Middle frontal gyrus (tissue), 1 donor: ENCODE measurements around the gene MRPS14.
"Not testable (repeated sequence)": the region's sequence is repeated elsewhere in the genome, so short reads cannot be mapped to it uniquely, and the experiment has no call there.

ENCODE experiments used
- DNase-seq: peaks from one replicate; pipeline ENCODE4 v3.0.0-alpha.2; 2015; ENCODE audit warnings: low spot score; ENCODE audit errors: extremely low spot score

The MRPS14 gene

DNA sequence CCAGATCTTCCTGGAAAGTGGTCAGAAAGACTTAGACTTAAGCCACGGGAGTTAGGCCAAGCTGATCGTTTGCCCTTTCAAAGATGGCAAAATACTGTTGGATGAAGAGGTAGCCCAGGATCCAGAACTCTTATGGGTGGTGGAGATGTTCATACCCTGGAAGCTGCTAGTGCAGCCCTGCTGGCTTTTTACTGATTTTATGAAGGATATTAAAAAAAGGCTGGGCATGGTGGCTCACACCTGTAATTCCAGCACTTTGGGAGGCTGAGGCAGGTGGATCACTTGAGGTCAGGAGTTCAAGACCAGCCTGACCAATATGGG, 657 bp upstream of the MRPS14 start:
- DNase-seq = not testable (repeated sequence)

- no peak for DNase-seq
Observed at GRCh38 chr1:175019524-175019923, 3.7 kb downstream of the MRPS14 start.

DNA sequence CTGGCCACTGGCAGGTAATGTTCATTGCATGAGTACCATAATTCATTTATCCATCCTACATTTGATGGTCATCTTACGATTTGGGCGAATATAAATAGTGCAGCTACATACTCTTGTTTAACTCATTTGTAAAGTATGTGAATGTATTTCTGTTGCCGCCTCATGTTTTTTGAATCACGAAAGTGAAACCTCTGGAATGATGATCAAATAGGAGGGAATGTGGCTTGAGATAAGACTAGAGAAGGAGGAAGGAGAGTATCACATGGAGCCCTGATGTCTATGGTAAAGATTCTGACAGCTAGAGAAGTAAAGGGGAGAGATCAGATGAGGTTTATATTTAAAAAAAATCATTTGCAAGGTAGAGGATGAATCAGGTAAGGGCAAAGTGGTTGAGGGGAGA, 8.0 kb downstream of the MRPS14 start:
- DNase-seq = no peak

DNA sequence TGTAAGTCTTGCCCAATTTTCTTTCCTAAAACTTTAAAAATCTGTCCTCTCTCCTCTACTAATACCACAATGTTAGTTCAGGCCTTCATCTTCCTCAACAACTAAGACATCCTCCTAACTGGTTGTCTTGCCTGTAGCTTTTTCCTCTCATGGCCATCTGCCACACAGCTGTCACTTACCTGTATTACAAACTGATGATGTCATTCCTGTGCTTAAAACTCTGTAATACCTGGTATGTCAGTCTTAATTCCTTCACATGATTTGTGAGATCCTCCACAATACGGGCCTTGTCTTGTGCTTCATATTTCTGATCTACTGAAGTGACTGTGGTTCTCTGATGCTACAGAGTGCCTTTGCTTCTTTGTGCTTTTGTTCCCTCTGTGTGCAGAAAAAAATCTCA, 9.8 kb downstream of the MRPS14 start:
- DNase-seq = no peak

- no peak for DNase-seq
Observed at GRCh38 chr1:175009532-175009931, 13.7 kb downstream of the MRPS14 start.

DNA sequence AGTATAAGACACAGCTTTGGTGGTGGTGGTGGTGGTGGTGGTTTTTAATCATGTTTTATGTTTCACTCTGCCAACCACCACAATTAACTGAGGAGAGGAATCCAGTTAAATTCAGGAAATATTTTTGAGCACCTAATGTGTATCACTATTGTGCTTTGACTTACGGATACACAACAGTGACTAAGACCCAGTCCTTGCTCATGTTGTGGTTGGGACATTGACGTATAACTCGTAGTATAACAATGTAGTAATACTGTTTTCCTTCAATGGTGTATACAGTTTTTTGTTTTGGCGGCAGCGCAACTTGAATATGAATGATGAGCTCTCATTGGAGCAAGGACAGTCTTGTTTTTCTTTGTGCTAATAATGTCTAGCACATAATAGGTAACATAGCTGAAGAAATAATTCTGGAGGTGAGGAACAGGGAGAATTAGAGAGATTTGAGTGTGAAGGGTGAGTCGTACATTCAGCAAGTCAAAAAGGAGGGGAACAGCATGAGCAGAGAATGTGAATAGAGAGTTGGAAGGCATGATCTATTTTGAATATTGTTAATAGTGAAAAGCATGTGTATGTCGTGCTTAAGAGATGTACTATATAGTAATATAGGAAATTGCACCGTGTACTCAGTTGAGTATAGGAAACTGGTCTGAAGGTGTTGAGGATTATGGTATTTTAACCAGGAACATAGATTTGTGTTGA, 18.0 kb downstream of the MRPS14 start:
- no peak for DNase-seq

- no peak for DNase-seq
Observed at GRCh38 chr1:175003521-175003920, 19.7 kb downstream of the MRPS14 start.

DNA sequence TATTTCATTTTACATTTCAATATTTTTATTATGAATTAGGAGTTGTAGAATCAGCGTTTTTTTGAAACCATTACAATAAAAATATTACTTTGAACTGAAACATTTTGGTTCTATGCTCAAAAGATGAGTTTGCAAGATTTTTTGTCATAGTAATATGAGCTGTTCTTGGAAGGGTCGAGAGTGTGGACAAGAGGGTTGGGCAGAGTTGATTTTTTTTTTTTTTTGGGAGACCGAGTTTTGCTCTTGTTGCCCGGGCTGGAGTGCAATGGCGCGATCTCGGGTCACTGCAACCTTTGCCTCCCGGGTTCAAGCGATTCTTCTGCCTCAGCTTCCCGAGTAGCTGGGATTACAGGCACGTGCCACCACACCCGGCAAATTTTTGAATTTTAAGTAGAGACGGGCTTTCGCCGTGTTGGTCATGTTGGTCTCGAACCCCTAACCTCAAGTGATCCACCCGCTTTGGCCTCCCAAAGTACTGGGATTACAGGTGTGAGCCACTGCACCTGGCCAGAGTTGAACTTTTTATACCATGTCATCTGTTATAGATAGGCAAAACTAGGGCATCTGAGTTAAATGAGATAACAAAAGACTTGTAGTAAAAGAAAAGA, 20.2 kb downstream of the MRPS14 start:
- no peak for DNase-seq

DNA sequence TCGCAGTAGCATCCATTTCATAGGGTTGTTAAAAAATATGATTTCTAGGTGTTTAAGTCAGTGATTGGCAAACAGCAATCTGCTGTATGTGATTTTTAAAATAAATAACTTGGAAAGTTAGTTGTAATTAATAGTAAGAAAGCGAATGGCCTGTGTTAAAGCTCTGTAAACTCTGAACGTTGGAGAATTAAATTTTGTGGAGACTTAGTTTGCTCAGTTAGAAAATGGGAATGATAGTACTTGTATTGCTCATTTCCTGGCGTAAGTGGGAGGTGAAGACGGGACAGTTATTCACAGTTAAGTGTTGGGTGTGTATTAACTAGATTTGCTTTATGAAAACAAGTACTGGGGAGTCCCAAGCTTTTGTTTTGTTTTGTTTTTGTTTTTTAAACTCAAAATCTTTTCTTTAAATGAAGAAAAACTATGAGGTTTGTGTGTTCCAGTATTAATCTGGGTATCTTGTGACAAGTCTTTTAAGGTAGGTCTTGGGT, 22.5 kb downstream of the MRPS14 start:
- no peak for DNase-seq

DNA sequence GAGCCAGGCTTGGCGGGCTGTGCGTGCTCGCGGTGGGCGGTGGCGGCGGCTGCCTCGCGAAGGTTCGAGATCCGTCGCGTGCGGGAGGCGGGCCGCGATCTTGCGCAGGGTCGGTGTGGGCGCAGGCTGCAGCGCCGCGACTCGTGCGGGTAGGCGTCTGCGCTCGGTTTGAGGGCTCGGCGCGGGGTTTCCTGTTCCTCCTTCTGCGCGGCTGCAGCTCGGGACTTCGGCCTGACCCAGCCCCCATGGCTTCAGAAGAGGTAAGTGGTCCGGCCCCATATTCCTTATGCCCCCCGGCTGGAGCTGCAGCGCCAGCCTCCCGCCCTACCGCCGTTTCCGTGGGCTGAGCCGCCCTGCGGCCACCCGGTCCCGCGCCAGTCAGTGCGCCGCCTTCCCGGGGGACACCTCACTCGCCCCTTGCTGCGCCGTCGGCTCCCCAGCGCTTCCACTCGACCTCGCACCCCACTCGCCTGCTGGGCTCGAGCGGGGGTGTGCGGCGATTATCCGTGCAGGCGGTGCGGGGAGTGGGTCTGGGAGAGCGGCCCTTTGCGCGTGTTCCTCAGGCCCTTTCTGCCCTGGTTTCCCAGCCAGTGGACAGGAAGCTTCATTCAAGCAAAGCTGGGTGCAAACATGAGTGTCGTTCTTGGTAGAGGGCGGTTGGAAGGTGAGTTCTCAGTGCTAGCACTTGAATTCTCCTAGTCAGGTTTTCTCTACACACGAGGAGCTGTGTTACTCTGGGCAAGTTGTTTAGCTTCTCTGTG, 23.1 kb downstream of the MRPS14 start, which contains the start of gene CACYBP:
CACYBP (plus strand) TSS at position 12 of the 761 bp plus-strand sequence; CDS start at position 246, 234 bp downstream.
- DNase-seq = no peak

GRCh38 chr1:174999216-174999935, 23.8 kb downstream of the MRPS14 start:
- peak; percentile 98 for DNase-seq

DNA sequence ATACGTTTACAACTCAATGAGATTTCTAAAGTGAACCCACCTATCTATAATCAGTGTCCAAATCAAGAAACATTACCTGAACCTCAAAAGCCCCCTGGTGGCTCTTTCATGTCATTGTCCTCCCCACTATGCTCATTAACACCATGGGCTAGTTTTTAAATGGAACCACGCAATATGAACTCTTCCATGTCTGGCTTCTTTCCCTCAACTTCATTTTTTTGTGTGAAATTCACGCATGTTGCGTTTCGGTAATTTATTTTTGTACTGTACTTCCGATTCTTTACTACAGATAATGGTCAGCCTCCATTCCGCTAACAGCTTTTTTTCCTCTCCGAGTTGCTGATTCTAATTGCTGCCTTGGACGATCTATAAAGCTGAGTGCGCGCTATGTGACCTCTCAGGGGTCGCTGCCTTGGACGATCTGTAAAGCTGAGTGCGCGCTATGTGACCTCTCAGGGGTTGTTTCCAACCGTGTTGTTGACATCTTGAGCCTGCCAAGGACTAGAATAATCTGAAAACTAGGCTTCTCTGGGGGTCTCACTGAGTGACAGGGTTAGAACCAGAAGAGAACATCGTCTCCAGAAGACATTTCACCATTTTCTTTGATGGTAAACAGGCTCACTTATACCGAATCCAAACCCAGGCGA, 24.5 kb downstream of the MRPS14 start:
- DNase-seq = no peak

DNA sequence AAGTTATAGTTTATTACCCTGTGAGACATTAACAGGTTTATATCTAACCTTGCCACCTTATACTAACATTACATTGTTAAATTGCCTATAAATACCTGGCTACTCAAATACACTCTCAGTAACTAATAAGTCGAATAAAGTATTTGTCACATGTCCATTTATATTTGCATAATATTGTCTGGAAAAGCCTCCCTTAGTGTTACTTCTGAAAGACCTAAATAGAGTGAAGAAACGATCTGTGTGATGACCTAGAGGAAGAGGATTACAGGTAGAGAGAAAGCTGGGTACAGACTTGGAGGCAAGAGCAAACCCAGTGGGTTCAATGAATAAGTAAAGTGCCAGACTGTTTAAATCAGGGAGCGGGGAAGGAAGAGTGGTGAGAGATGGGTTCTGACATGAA, 26.2 kb downstream of the MRPS14 start:
- DNase-seq = no peak

- DNase-seq = no peak
Observed at GRCh38 chr1:174996476-174996875, 26.7 kb downstream of the MRPS14 start.

DNA sequence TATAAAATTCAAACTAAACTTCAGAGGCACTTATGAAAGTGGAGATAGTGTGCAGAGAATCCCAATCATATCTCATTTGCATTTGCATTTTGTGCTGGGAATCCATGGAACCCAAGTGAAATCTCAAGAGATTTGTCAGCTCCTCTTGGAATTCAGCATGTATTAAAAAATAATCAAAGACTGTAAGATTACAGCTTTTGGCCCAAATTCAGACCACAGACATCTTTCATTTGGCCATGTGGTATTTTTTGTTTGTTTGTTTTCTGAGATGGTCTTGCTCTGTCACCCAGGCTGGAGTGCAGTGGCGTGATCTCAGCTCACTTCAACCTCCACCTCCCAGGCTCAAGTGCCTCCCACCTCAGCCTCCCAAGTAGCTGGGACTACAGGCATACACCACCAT, 27.3 kb downstream of the MRPS14 start:
- no peak for DNase-seq

DNA sequence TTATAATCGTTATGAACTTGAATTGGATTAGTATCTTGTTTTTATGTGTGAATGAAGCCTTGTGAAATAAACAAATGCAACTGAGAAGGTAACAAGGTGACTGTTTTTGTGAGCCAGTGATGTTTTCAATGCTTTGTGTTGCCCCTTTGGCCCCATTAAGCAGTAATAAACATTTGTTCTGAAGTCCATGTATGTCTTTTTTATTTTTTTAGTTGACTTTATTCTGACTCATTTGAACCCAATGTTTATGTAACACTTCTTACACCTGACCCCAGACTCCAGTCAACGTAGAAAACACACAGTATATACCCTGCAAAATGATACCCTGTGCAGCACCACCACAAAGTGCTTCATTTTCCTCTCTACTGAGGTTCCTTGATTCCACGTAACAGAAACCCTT, 28.1 kb downstream of the MRPS14 start:
- DNase-seq = no peak

DNA sequence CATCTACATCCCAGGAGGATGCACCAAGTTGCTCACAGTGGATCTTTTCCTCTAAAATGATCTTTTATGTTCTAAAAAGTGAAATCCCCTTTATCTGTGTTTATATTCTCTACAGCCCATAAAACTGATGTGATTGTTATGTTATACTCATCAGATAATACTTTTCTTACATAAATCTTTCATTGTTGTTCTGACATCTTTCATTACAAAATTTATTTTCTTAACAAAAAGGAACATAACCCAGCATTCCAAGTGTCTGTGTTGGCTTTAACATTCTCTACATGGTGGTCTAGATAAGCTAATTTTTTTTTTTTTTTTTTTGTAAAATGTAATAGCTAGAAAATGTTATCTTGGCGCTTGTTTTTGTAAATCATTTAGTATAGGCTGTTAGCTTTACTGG, 31.8 kb downstream of the MRPS14 start:
- no peak for DNase-seq

DNA sequence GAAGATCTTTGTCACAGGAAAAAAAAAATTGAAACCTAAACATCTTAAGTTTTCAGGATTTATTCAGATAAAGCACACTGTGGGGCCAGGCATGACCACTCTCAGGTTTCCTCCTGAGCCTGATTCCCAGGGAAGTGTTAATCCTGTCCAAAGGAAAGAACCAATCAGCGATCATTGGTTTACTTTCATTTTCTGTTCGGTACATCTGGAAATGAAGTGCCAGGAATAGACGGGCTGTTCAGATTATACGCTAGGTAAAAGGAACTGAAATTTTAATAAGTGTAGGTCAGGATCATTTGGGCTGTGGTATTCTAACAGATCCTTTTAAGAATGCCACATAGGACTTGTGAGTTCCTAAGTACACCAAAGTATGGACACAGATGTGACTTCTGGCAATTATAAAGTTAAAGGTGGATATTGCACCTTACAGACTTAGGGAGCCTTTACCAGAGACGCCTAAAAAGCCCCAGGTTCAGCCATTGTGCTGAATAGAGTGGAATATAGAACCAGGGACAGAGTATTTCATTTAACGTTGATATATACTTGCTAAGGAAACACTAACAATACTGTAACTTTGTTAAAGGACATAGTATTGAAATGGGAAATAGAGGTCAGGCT, 32.7 kb downstream of the MRPS14 start:
- no peak for DNase-seq

DNA sequence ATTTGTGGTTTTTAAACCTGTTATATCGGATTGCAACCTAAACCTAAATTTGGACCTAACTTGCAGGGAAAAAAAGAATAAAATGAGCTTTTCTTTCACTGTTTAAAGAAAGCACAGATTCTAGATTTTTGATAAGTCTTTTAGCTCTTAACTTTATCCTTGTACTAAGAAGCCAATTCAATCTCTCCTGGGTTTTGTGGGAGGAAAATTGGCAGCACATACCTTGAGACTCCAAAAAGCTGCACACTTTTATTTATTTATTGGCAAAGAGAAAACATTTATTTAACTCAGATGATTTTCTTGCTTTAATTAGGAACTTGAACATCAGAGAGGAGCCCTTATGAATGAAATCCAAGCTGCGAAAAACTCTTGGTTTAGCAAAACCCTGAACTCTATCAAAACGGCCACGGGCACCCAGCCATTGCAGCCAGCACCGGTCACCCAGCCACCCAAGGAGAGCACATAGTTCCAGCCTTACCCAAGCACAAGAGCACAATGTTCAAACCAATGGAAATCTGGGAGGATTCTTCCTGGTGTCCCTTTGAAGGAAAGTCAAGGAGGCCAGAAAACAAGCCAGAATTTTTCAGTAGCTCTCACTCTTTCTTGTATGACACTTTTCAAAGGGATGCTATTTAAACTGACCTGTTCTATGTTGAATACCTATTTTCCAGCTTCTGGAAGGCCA, 33.5 kb downstream of the MRPS14 start:
- DNase-seq = no peak

DNA sequence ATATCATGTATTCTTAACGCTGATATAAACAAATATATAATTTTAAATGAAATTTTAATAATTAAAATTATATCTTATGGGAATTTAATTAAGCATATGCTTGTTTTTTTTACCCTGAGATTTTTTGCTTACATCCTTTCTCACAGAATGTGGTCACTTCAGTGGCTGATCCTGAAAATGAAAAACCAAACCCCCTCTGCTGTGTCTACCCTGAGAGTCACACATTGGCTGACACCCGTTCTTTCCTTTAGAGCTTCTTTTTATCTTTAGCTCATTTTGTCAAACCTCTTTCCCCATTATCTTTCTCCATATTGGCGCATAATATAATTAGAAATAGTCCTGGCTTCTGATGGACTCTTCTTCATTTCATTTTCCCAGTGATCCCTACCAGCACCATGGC, 34.2 kb downstream of the MRPS14 start:
- no peak for DNase-seq
